Measurements from ENCODE around the gene RAI1.
"Not testable (repeated sequence)": the region's sequence is repeated elsewhere in the genome, so short reads cannot be mapped to it uniquely, and the experiment has no call there.

RAI1 gene

GRCh38 chr17:17798573-17799255, 117.5 kb downstream of the RAI1 start:
- no peak for DNase-seq (ENCODE audit: low spot score)

GRCh38 chr17:17800504-17801021, 119.3 kb downstream of the RAI1 start:
- DNase-seq (ENCODE audit: low spot score) = no peak

- DNase-seq (ENCODE audit: low spot score) = no peak
These were observed 120.7 kb downstream of the RAI1 start for GRCh38 chr17:17801800-17802481.

GRCh38 chr17:17804007-17804406, 122.7 kb downstream of the RAI1 start:
- no peak for DNase-seq (ENCODE audit: low spot score)

- no peak for DNase-seq (ENCODE audit: low spot score)
These were observed 124.3 kb downstream of the RAI1 start for GRCh38 chr17:17805575-17805974.

- DNase-seq (ENCODE audit: low spot score) = no peak
These were observed 124.8 kb downstream of the RAI1 start for GRCh38 chr17:17806035-17806434.

GRCh38 chr17:17806611-17807274, 125.5 kb downstream of the RAI1 start:
- no peak for DNase-seq (ENCODE audit: low spot score)

GRCh38 chr17:17807440-17807839, 126.2 kb downstream of the RAI1 start:
- no peak for DNase-seq (ENCODE audit: low spot score)

- not testable (repeated sequence) for DNase-seq (ENCODE audit: low spot score)
These were observed 126.9 kb downstream of the RAI1 start for GRCh38 chr17:17808200-17808599.

GRCh38 chr17:17808706-17809432, 127.6 kb downstream of the RAI1 start:
- DNase-seq (ENCODE audit: low spot score) = no peak

GRCh38 chr17:17809531-17810083, 128.3 kb downstream of the RAI1 start:
- no peak for DNase-seq (ENCODE audit: low spot score)

- no peak for DNase-seq (ENCODE audit: low spot score)
These were observed 129.0 kb downstream of the RAI1 start for GRCh38 chr17:17810084-17810894.

- no peak for DNase-seq (ENCODE audit: low spot score)
These were observed 129.6 kb downstream of the RAI1 start for GRCh38 chr17:17810895-17811248.

GRCh38 chr17:17811381-17812210, 130.3 kb downstream of the RAI1 start:
- DNase-seq (ENCODE audit: low spot score) = no peak

GRCh38 chr17:17812211-17813054, 131.2 kb downstream of the RAI1 start:
- DNase-seq (ENCODE audit: low spot score) = peak; percentile 70

GRCh38 chr17:17813055-17813724, 131.9 kb downstream of the RAI1 start:
- no peak for DNase-seq (ENCODE audit: low spot score)

- no peak for DNase-seq (ENCODE audit: low spot score)
These were observed 132.5 kb downstream of the RAI1 start for GRCh38 chr17:17813725-17814095.

GRCh38 chr17:17814162-17815061, 133.2 kb downstream of the RAI1 start:
- DNase-seq (ENCODE audit: low spot score) = no peak
